HG02885 (cell line): ENCODE data around the gene CXCR4.
"Not testable (repeated sequence)": the region's sequence is repeated elsewhere in the genome, so short reads cannot be mapped to it uniquely, and the experiment has no call there.

Experiments
- ATAC-seq: cut with Tn5 transposase; IDR thresholded peaks from one replicate; pipeline ENCODE4 v1.9.1; 2021; ENCODE audit warnings: mild to moderate bottlenecking; ENCODE audit not compliant: unreplicated experiment, poor library complexity

CXCR4 gene

DNA sequence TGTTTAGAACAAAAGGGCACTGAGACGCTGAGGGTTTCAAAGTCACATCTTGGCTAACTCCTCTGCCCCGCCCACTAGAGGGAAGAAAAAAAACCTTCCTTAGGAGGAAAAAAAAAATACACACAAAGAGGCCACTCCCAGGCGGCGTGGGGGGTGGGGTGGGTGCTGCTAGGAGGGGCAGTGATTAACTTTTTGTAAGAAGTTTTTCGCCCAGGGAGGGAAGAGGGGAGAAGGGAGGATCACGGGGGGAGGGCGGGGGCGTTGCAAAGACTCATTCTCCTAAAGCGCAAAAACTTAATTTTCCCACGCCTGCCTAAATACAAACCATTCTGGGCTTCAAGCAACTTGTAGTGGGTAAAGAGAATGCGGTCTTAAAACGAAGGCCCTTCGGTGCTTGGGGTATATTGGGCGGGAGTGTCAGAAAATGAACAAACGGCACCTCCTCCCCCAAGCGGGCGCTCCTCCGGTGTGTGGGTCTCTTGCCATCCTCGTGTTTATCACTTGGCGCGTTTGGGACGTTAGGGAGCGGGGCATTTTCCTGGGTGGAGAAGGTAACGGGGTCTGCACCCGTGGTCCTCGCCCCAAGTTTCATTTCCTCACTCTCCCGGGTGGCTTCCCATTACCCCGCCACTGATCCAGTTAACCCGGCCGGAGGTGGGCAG, 1.7 kb downstream of the CXCR4 start:
- peak; percentile 19 for ATAC-seq

DNA sequence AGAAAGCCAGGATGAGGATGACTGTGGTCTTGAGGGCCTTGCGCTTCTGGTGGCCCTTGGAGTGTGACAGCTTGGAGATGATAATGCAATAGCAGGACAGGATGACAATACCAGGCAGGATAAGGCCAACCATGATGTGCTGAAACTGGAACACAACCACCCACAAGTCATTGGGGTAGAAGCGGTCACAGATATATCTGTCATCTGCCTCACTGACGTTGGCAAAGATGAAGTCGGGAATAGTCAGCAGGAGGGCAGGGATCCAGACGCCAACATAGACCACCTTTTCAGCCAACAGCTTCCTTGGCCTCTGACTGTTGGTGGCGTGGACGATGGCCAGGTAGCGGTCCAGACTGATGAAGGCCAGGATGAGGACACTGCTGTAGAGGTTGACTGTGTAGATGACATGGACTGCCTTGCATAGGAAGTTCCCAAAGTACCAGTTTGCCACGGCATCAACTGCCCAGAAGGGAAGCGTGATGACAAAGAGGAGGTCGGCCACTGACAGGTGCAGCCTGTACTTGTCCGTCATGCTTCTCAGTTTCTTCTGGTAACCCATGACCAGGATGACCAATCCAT, 2.7 kb downstream of the CXCR4 start:
- ATAC-seq, result no peak

DNA sequence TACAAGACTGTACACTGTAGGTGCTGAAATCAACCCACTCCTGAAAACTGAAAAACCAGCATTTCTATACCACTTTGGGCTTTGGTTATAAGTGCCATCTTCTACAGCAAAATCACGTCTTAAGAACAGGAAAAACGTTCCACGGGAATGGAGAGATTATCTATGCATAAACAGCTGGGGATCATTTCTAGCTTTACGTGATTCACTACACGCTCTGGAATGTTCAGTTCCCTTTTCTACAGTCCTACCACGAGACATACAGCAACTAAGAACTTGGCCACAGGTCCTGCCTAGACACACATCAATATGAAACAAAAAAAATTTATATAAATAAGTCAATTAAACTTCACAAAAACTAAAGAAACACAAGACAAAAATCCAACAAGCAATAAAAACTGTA, 3.6 kb downstream of the CXCR4 start:
- ATAC-seq, result no peak

DNA sequence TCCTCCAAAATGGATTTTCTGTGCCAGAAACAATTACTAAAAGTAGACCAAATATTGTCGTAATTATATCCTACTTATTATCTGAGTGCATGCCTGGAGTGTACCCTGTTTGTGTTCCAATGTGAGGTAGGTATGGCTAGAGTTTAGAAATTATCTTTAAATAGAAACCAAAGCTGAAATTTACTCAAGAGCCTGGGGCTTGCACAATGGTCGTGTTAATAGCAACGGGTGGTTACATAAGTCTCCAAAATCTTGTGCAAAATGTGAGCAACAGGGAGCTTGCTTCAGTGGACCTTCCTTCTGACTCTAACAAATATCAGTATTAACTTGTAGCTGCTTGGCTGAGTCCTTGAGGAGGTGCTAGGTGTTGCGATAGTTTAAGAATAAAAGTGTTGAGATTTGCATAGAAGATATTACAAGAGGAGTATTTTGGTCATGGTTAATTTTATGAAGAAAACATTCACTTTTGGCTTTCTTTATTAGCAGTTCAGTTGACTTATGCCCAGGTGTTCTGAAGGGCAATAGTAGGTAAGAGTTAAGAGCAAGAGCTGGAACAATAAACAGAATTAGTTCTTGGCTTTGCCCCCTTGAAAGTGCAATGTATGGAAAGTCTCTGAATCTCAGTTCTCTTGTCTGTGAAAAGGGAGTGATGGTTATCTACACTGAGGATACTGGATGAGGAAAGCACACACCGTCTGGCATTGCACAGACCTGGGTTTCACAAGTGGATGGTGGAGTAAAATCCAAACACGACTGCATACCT, 4.6 kb downstream of the CXCR4 start:
- no peak for ATAC-seq

DNA sequence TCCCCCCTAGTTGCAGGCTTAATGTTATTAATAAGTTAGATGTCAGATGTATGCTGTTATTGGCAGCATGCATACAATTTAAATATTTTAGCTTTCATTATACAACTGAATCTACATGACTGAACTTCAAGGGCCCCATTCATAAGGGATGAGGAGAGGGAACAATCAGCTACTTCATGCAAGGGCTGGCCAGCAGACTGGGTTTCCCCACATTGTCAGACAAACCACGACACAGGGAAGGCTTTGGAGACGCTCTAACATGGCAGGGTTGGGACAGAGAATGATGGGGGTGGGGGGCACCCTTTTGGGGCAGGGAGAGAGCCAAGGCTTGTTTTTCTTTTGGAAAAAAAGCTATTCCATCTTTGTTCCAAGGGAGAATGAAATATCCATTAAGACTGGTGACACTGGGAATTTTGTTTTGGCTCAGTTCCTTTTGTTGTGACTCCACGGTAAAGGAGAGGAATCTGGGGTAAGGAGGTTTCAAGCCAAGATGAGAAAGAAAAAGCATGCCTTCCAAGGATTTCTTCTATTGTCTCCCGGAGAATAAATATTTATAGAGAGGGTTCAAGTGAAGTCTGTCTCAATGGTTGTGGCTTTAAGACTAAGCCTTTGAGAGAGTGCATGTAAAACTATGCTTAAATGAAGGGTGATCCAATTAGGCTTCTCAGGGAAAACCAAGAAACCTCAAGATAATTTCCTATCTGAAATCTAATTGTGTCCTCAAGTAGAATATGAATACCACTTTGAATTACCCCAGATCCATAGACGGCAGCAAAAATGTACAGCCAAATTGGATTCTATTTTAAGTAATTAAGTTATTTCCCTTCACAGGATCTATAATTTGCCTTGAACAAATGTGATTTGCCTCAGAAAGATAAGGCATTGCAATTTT, 5.4 kb downstream of the CXCR4 start:
- ATAC-seq, result no peak

DNA sequence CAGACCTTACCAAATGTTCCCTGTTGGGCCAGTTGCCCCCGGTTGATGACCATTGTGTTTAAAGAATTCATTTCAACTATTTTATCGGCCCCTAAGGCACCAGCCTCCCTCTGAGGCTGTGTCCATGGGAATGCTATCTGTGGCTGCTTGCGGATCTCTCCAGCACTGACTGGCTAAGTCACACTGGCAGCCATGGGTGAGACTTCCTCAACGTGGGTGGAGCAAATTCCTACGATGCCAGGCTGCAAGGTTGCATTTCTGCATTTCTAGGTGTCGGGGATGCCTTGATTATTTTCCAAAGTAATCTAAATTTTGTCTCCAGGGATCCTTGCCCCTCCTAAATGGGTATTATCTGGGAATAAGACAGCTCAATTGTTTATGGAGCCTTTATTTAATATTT, 6.2 kb downstream of the CXCR4 start:
- no peak for ATAC-seq

DNA sequence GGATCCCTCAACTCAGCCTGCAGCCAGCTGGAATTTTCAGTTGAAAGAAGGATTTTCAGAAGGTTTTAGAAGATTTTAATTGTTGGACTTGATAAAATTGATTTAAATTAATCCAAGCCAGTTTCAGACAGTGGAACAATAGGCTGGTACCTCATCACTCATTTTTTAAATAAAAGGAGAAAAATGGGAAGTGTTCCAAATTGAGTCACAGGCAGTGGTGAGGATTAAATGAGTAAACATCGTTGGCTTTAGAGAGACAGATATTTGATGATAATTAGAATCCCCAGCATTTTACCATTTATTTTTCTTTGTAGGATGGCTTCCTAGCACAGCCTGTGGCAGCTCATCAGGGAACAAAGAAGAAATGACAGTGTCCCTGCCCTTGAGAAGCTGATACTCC, 7.4 kb downstream of the CXCR4 start:
- ATAC-seq, result no peak

DNA sequence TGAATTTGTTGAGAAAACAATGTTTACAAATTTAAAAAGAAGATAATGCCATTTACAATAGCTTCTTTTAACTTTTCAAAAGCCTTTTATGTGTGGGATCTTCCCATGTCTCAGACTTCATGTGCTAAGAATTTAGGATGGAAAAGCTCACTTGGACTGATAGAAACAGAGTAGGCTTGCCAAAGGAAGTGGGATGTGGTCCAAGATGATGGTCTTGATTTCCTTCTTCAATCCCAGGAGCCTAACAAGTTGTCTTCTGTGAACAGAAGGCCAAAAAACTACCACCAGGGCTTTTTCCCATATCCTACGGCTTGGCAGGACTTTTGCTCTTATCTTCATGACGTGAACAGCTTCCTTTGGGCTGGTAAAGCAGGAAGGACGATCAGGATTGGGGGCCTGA, 9.5 kb downstream of the CXCR4 start:
- ATAC-seq, result no peak

DNA sequence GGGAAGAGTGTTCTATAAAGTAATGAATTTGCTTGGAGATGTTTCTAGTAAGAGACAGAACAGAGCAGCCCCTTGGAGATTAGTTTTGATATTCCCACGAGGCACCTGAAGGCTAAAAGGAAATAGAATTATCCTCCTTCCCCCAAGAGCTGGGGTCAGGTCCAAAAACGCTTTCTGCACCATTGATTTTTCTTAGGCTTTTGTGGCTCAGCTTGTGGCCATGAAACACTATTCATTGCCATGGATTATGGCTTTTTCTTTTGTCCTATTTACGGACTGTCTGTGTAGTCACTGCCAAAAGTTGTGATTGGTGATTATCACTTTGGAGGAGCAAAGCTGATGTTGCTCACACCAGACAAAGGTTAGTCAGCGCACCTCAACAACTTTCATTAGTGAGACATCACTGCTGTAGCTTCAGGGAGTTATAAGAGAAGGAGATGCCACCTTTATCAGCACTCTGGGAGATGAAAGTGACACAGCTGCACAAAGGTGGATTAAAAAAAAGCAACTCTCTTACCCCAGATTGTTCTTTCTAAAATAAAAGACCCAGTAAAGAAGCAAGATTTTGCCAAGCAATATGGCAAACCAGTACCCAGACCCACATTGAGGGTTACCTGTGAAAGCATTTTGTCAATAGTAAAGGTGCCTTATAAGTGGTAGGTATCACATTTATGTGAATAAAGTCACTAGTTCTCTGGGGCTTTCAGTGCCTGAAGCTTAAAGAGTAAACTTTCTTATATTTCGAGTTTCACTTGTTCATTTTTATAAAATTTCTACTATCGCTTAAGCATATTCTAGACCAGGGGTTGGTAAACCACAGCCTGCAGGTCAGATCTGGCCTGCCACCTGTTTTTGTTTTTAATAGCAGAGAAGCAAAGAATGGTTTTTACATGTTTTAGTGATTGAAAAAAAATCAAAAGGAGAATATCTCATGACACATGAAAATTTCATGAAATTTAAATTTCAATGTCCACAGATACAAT, 10.6 kb downstream of the CXCR4 start:
- peak; percentile 77 for ATAC-seq

DNA sequence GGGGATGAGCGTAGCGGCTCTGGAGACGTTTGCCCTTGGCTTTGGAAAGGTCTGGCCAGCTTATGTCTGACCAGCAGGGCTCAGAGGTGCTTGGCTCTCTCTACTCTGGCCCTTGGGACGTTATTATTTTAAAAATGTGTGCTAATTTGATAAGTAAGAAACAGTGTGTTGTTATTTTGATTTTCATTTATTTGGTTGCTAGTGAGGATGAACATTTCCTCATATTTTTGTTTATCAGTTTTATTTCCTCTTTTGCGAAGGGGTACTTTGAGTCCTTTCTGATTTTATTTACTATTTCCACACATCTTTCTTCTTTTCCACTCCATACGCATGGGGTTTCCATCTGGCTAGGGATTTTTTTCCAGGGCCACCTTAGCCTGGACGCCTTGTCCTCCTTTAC, 11.4 kb downstream of the CXCR4 start:
- no peak for ATAC-seq

DNA sequence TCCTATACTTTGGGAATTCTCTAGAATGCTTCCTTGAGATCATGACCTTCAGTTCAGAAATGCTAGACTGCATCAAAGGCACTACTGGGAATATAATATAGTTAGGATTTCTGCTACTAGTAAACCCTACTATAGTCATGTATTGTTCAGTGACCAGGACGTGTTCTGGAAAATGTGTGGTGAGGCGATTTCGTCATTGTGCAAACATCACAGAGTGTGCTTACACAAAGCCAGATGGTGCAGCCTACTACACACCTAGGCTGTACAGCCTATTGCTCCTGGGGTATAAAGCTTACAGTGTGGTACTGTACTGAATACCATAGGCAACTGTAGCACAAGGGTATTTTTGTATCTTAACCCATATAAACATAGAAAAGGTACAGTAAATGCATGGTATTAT, 13.0 kb downstream of the CXCR4 start:
- no peak for ATAC-seq

DNA sequence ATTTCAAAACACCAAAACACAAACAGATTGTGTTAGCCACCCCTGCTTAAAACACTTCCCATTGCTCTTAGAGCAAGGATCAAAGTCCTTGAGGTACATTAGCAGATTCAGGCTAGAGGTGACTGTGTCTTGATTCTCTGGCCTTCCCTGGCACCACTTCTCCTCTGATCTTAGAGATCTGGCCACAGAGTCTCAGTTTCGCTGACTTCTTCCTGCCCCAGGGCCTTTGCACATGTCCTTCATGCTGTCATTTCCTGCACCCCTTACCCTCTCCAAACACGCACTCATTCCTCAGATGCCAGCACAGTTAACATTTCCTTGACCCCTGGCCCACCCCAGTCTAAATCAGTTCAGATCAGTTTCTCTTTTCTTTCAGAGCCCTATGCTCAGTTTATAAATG, 16.9 kb downstream of the CXCR4 start:
- ATAC-seq, result no peak

DNA sequence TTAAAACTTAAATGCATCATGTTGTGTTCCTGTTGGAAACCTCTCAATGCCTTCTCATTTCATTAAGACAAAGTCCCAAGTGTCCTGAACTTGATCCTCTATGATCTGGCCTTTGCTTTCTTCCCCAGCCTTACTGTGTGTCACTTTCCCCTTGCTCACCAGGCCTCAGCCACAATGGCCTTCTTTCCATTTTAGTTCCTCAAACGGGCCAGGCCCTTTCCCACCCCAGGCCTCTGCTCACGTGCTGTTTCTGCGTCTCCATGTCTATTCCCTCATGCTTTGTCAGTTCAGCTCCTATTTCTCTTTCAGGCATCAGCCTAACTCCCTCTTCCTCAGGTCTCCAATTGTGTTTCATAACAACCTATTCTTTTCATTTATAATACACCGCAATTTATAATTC, 19.5 kb downstream of the CXCR4 start:
- ATAC-seq, result no peak

DNA sequence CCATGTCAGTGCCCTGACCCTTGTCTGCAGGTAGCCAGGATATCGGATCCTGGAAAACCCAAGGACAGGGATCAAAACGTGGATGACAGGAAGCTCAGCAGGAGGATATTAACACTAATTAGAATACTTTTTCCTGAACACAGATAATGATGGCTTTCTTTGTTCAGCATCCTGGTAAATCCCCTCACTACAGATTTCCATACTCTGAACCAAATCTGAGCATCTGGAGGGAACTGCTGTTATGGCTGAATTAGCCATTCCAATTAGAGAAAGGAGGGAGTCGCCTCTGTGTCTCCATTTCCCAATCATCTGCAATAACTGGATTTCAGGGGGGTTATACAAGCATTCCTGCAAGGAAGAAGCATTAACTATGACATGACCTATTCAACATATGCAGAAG, 24.4 kb downstream of the CXCR4 start:
- no peak for ATAC-seq

DNA sequence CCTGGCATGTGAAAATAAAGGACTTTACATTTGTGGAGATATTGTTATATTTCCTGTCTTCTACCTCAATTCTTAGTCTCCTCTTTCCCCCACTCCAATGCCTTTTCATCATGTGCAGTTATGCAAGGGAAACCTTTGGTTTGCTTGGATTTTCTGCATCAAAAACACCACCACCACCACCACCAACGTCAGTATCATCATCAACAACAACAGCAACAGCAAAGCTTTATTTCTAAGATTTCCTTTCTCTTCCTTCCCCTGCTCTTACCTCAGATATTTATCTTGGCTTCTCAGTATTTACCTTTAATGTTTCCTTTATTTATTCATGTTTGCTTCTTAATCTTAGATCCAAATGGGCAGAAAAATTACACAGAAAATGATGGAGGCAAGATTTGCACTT, 26.1 kb downstream of the CXCR4 start:
- ATAC-seq, result no peak

DNA sequence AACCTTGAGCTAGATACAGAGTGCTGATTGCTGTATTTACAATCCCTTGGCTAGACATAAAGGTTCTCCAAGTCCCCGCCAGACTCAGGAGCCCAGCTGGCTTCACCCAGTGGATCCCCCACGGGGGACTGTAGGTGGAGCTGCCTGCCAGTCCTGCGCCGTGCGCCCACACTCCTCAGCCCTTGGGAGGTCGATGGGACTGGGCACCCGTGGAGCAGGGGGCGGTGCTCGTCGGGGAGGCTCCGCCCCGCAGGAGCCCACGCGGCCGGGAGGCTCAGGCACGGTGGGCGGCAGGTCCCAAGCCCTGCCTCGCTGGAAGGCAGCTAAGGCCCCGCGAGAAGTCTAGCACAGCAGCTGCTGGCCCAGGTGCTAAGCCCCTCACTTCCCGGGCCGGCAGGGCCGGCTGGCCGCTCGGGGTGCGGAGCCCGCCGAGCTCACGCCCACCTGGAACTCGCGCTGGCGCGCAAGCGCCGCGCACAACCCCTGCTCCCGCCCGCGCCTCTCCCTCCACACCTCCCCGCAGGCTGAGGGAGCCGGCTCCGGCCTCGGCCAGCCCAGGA, 30.0 kb downstream of the CXCR4 start:
- ATAC-seq, result not testable (repeated sequence)

DNA sequence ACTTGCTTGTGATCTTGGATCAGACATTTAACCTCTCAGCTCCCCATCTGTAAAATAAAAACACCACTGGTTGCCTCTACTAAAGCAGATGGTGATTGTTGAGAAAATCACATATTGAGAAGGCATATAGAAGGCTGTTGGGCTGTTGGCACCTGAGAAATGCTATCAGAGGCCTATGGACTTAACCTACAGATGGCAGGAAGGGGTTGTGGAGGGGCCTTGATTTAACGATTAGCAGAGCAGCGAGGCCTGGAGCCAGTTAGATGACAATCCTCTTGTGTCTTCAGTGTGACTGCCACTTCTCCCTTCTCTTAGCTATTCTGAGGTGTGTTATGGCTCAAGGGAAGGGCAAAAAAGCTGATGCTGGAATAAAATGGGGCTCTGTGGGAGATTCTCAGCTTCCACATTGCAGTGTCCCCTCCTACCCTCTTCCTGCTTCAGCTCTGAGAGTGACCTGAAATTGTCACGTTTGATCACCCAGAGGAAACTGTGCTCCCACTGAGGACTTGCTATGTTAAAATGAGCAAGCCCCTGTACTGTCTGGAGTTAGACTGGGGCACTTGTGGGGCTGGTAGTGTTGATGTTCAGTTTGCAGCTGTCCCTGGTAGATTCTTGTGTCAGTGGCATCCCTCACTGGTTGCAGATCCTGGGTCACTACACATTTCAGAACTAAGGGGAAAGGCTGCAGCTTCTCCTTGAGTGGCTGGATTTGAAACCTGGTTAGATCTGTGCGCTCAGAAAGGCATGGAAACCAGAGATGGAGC, 31.5 kb downstream of the CXCR4 start:
- ATAC-seq, result no peak

DNA sequence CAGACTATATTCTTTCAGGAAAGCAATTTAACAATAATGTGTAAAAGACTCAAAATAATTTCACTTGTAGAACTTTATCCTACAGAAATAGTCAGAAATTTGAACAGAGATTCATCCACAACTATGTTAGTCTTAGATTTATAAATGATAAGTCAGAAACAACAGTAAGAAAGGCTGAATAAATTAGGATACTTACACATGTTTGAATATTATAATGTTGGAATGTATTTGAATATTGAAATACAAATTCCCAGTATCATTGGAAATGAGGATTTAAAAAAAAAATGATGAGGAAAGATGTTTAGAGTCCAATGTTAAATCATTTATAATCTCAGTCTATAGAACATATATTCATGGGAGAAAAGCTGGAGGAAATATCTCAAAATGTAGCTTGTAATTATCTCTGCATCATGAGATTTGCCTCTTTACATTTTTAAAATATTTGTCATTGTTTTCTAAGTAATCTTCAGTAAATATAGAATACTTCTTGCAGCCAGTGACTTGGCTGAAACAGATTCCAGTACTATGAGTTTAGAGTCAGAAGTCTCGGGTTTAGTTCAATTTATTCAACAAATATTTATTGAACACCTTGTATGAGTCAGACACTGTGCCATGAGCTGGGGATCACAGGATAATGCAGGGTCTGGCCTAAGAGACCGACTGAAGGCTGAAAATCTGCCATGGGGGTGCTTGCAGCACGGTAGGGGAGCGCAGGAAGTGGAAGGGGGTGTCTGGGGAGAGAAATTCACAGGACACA, 32.3 kb downstream of the CXCR4 start:
- no peak for ATAC-seq
